ENCODE data around the gene HS3ST2. TPM values are rescaled to one million over a fixed set of nuclear protein-coding genes. Genes with fewer than 3 reads are reported as not detected.

HS3ST2 gene
- total and polyA plus RNA-seq, 2 of the 8 experiments (the other 6 are each of a cell fraction or from before 2014, with no cell fraction given), result 1.7 to 3.7 TPM

- H2BK20ac ChIP-seq (ENCODE audit: low read length), result no peak overlapping the region
- no peak overlapping the region for H3K4me2 ChIP-seq (ENCODE audit: insufficient read depth in 1 of 2, low read depth in 2 of 2, low read length in 2 of 2)
- H3K36me3 ChIP-seq (ENCODE audit: control insufficient read depth in 2 of 4, insufficient read depth in 4 of 4, low read length in 3 of 4), result no peaks in the 10 kb centered on the region
- CTCF ChIA-PET (ENCODE audit: partially characterized antibody), result interaction anchor here (0.8 to 1.6 kb wide), 3 partner anchors 12 to 32 kb away, joined by 3 to 5 read pairs (median 4); no protein-coding TSS in a partner anchor
- no peak overlapping the region for H3K4ac ChIP-seq (replicated peaks; ENCODE audit: insufficient read length, low read depth, low read length)
- no peak overlapping the region for H4K5ac ChIP-seq (ENCODE audit: insufficient read length, low read depth, low read length)
- H3K18ac ChIP-seq (ENCODE audit: extremely low read depth, low read length), result no peak overlapping the region
- H3K56ac ChIP-seq (replicated peaks; ENCODE audit: insufficient read length, low read depth, low read length), result no peak overlapping the region
- H3K79me1 ChIP-seq (ENCODE audit: low read depth, low read length), result no peaks in the 10 kb centered on the region
- no peak overlapping the region for H3K27ac ChIP-seq (ENCODE audit: low read depth, low read length)
- H4K8ac ChIP-seq (ENCODE audit: extremely low read depth, insufficient read depth, low read length), result no peak overlapping the region
- no peaks in the 10 kb centered on the region for H3K9me3 ChIP-seq (ENCODE audit: insufficient read depth in 2 of 2, low read depth in 1 of 2, low read length in 1 of 2)
- peaks cover 6 to 15% (median 7%) of the 10 kb centered on the region in 4 experiments; a peak in 4 of 7 replicates for H3K4me1 ChIP-seq (replicated peaks in 1 of 4; ENCODE audit: control insufficient read depth in 3 of 4, insufficient read depth in 4 of 4, low read length in 3 of 4)
- H2BK12ac ChIP-seq (ENCODE audit: low read depth, low read length), result no peak overlapping the region
- WGBS, 2 experiments (ENCODE audit: extremely low coverage in 1 of 2, insufficient coverage in 1 of 2, insufficient read length in 1 of 2, insufficient replicate concordance in 2 of 2, low coverage in 1 of 2, low lambda C conversion rate in 2 of 2, missing lambda C conversion rate in 1 of 2), result 93% methylated on average over 3 of the region's 3 CpGs; no CpG with 5 or more reads in 1 of the 2 experiments
- no peak overlapping the region for H2BK15ac ChIP-seq (ENCODE audit: low read length)
- no peak overlapping the region for H2AFZ ChIP-seq (ENCODE audit: low read length)
- H2AK5ac ChIP-seq (ENCODE audit: low read depth, low read length), result no peak overlapping the region
- no peak overlapping the region for H2BK120ac ChIP-seq (replicated peaks; ENCODE audit: low read depth, low read length)
- TF ChIP-seq TAF7 (optimal IDR thresholded peaks at IDR 0.05; ENCODE audit: borderline replicate concordance, low read depth, low read length), result no peak
- TF ChIP-seq GTF2F1 (IDR thresholded peaks at IDR 0.05; ENCODE audit: borderline replicate concordance, low read depth, low read length), result no peak
- TF ChIP-seq ATF2 (IDR thresholded peaks at IDR 0.05; ENCODE audit: low read length), result no peak
- no peak overlapping the region for H2BK5ac ChIP-seq (ENCODE audit: low read depth, low read length)
- H4K20me1 ChIP-seq (replicated peaks in 1 of 2; ENCODE audit: control insufficient read depth in 1 of 2, insufficient read depth in 2 of 2, low read length in 2 of 2), result no peaks in the 10 kb centered on the region
- H3K14ac ChIP-seq (ENCODE audit: insufficient read length), result no peak overlapping the region
- no peaks in the 10 kb centered on the region for H3K27me3 ChIP-seq (replicated peaks in 1 of 4; ENCODE audit: control insufficient read depth in 3 of 4, extremely low read depth in 1 of 4, insufficient read depth in 3 of 4, low read length in 3 of 4)
- POLR2A ChIA-PET (ENCODE audit: partially characterized antibody), result no interaction called here
- H3K23me2 ChIP-seq (ENCODE audit: low read depth, low read length), result no peaks in the 10 kb centered on the region
- no peaks in the 10 kb centered on the region for H3K79me2 ChIP-seq (ENCODE audit: control insufficient read depth in 1 of 2, insufficient read depth in 2 of 2, low read length in 2 of 2)
- DNase-seq (ENCODE audit: low read depth in 1 of 2, low spot score in 2 of 2) (no peak), FAIRE-seq (no peak)
- H3K4me3 ChIP-seq (ENCODE audit: extremely low read depth in 1 of 4, insufficient read depth in 2 of 4, low read depth in 3 of 4, low read length in 4 of 4), result no peak overlapping the region
- no peak overlapping the region for H4K91ac ChIP-seq (replicated peaks; ENCODE audit: insufficient read length, low read length)
- H3K23ac ChIP-seq (ENCODE audit: insufficient read length), result no peak overlapping the region
- no peak overlapping the region for H3K9ac ChIP-seq (replicated peaks in 1 of 4; ENCODE audit: extremely low read depth in 1 of 4, low read depth in 3 of 4, low read length in 3 of 4)
Measured at GRCh38 chr16:22844416-22844815, 30.5 kb downstream of the HS3ST2 start.
